Muscle layer of duodenum (tissue), 2 donors: Measurements from ENCODE around the gene GJD4.
A peak's percentile ranks its signal among the peaks of the same experiment; 100 is the strongest.

ENCODE experiments used
- H3K27ac ChIP-seq: one replicate; pipeline ENCODE4 v1.7.0; 2013; ENCODE audit warnings: mild to moderate bottlenecking, low read length
- H3K27me3 ChIP-seq: one replicate; pipeline ENCODE4 v1.7.0; 2013; ENCODE audit warnings: low read depth, mild to moderate bottlenecking, control low read depth, low read length
- H3K36me3 ChIP-seq, 2 donors: one replicate each; pipeline ENCODE4 v1.7.0; 2013; ENCODE audit warnings: low read length in 2 of 2, control low read depth in 1 of 2, mild to moderate bottlenecking in 1 of 2; ENCODE audit not compliant: insufficient read depth in 2 of 2, control insufficient read depth in 1 of 2
- H3K4me1 ChIP-seq, 2 donors: one replicate each; pipeline ENCODE4 v1.7.0; 2013; ENCODE audit warnings: low read length in 2 of 2, mild to moderate bottlenecking in 2 of 2, control low read depth in 1 of 2, moderate library complexity in 1 of 2; ENCODE audit not compliant: insufficient read depth in 2 of 2, control insufficient read depth in 1 of 2
- H3K4me3 ChIP-seq, 2 donors: one replicate each; pipeline ENCODE4 v1.7.0; 2013; ENCODE audit warnings: low read length in 2 of 2, low read depth in 1 of 2, mild to moderate bottlenecking in 1 of 2
- H3K9me3 ChIP-seq, 2 donors: one replicate each; pipeline ENCODE4 v1.7.0; 2013; ENCODE audit warnings: low read length in 2 of 2, control low read depth in 1 of 2, mild to moderate bottlenecking in 1 of 2; ENCODE audit not compliant: control insufficient read depth in 1 of 2
- donor health status: healthy.

Gene GJD4

GRCh38 chr10:35640951-35641675, 36.0 kb downstream of the GJD4 start:
- Histone ChIP-seq H3K4me1 (peaks cover 0 to 25% of the 10 kb centered on the region in 2 donors), H3K4me3 (peak overlapping the region; percentile 63 to 79), H3K27ac (no peak overlapping the region), H3K27me3 (peaks cover 4% of the 10 kb centered on the region), H3K36me3 (no peaks in the 10 kb centered on the region), H3K9me3 (no peaks in the 10 kb centered on the region)

GRCh38 chr10:35641676-35642034, 36.5 kb downstream of the GJD4 start:
- Histone ChIP-seq H3K27me3 (peaks cover 4% of the 10 kb centered on the region), H3K4me3 (peak overlapping the region; percentile 63 to 79), H3K36me3 (no peaks in the 10 kb centered on the region), H3K9me3 (no peaks in the 10 kb centered on the region), H3K4me1 (peaks cover 0 to 25% of the 10 kb centered on the region in 2 donors), H3K27ac (no peak overlapping the region)

- Histone ChIP-seq H3K27ac (no peak within 1 kb of the TSS), H3K36me3 (no peaks in the 10 kb centered on the region), H3K27me3 (peaks cover 4% of the 10 kb centered on the region), H3K4me1 (peaks cover 0 to 25% of the 10 kb centered on the region in 2 donors), H3K4me3 (peak within 1 kb of the TSS; percentile 70 to 79), H3K9me3 (no peaks in the 10 kb centered on the region)
Measured at GRCh38 chr10:35642035-35642792, 37.1 kb downstream of the GJD4 start, which contains the start of gene FZD8. TSS of gene FZD8 (minus strand) at chr10:35642296. CDS start at chr10:35641429, 867 bp downstream.

- peaks cover 4% of the 10 kb centered on the region for H3K27me3 ChIP-seq
- peaks cover 0 to 25% of the 10 kb centered on the region in 2 donors for H3K4me1 ChIP-seq
- peak overlapping the region; percentile 70 to 79 for H3K4me3 ChIP-seq
- no peak overlapping the region for H3K27ac ChIP-seq
- no peaks in the 10 kb centered on the region for H3K36me3 ChIP-seq
- H3K9me3 ChIP-seq = no peaks in the 10 kb centered on the region
Measured at GRCh38 chr10:35642793-35643114, 37.6 kb downstream of the GJD4 start.

GRCh38 chr10:35643151-35644049, 38.3 kb downstream of the GJD4 start:
- H3K36me3 ChIP-seq = no peaks in the 10 kb centered on the region
- H3K9me3 ChIP-seq = no peaks in the 10 kb centered on the region
- H3K27ac ChIP-seq = peak overlapping the region; percentile 61
- H3K4me1 ChIP-seq = peaks cover 0 to 25% of the 10 kb centered on the region in 2 donors
- peaks cover 4% of the 10 kb centered on the region for H3K27me3 ChIP-seq
- peak overlapping the region; percentile 70 to 79 for H3K4me3 ChIP-seq

GRCh38 chr10:35644050-35644950, 39.2 kb downstream of the GJD4 start:
- no peaks in the 10 kb centered on the region for H3K9me3 ChIP-seq
- no peaks in the 10 kb centered on the region for H3K36me3 ChIP-seq
- peak overlapping the region; percentile 61 for H3K27ac ChIP-seq
- peak overlapping the region; percentile 70 to 79 for H3K4me3 ChIP-seq
- H3K4me1 ChIP-seq = peaks cover 0 to 25% of the 10 kb centered on the region in 2 donors
- no peaks in the 10 kb centered on the region for H3K27me3 ChIP-seq

GRCh38 chr10:35650894-35651293, 45.8 kb downstream of the GJD4 start:
- Histone ChIP-seq H3K4me3 (no peak overlapping the region), H3K36me3 (no peaks in the 10 kb centered on the region), H3K9me3 (no peaks in the 10 kb centered on the region), H3K27me3 (no peaks in the 10 kb centered on the region), H3K27ac (no peak overlapping the region), H3K4me1 (no peaks in the 10 kb centered on the region)

- Histone ChIP-seq H3K27me3 (no peaks in the 10 kb centered on the region), H3K36me3 (no peaks in the 10 kb centered on the region), H3K4me1 (no peaks in the 10 kb centered on the region), H3K4me3 (no peak overlapping the region), H3K27ac (no peak overlapping the region), H3K9me3 (no peaks in the 10 kb centered on the region)
Measured at GRCh38 chr10:35652824-35653223, 47.7 kb downstream of the GJD4 start.

GRCh38 chr10:35657621-35658020, 52.5 kb downstream of the GJD4 start:
- H3K36me3 ChIP-seq = no peaks in the 10 kb centered on the region
- no peaks in the 10 kb centered on the region for H3K4me1 ChIP-seq
- H3K9me3 ChIP-seq = no peaks in the 10 kb centered on the region
- H3K27ac ChIP-seq = no peak overlapping the region
- H3K4me3 ChIP-seq = no peak overlapping the region
- H3K27me3 ChIP-seq = no peaks in the 10 kb centered on the region
